ENCODE results near the gene NKX1-1.
"Not testable (repeated sequence)": the region's sequence is repeated elsewhere in the genome, so short reads cannot be mapped to it uniquely, and the experiment has no call there.

Gene NKX1-1

GRCh38 chr4:1403591-1404572 is 2.4 kb downstream of the NKX1-1 start:
- no peak for DNase-seq

GRCh38 chr4:1403177-1403583 is 3.1 kb downstream of the NKX1-1 start:
- no peak for DNase-seq

- DNase-seq = no peak
Measured at GRCh38 chr4:1402516-1403091, 3.6 kb downstream of the NKX1-1 start.

- no peak for DNase-seq
Measured at GRCh38 chr4:1402021-1402515, 4.2 kb downstream of the NKX1-1 start.

GRCh38 chr4:1401409-1402020 is 4.7 kb downstream of the NKX1-1 start:
- no peak for DNase-seq

- DNase-seq = no peak
Measured at GRCh38 chr4:1400831-1401408, 5.3 kb downstream of the NKX1-1 start.

GRCh38 chr4:1400191-1400805 is 5.9 kb downstream of the NKX1-1 start:
- DNase-seq = no peak

- DNase-seq = no peak
Measured at GRCh38 chr4:1399508-1400190, 6.6 kb downstream of the NKX1-1 start.

GRCh38 chr4:1398681-1399507 is 7.3 kb downstream of the NKX1-1 start:
- no peak for DNase-seq

GRCh38 chr4:1396806-1397455 is 9.3 kb downstream of the NKX1-1 start:
- no peak for DNase-seq

GRCh38 chr4:1395941-1396805 is 10.1 kb downstream of the NKX1-1 start:
- DNase-seq = no peak

GRCh38 chr4:1395389-1395820 is 10.8 kb downstream of the NKX1-1 start:
- not testable (repeated sequence) for DNase-seq

- DNase-seq = not testable (repeated sequence)
Measured at GRCh38 chr4:1394554-1395388, 11.5 kb downstream of the NKX1-1 start.

- DNase-seq = no peak
Measured at GRCh38 chr4:1393866-1394265, 12.4 kb downstream of the NKX1-1 start.

- not testable (repeated sequence) for DNase-seq
Measured at GRCh38 chr4:1393363-1393762, 12.9 kb downstream of the NKX1-1 start.

- DNase-seq = no peak
Measured at GRCh38 chr4:1385373-1386340, 20.6 kb downstream of the NKX1-1 start.

GRCh38 chr4:1384675-1385372 is 21.4 kb downstream of the NKX1-1 start:
- no peak for DNase-seq
